ENCODE data around the gene INTS7.
"Not testable (repeated sequence)": the region's sequence is repeated elsewhere in the genome, so short reads cannot be mapped to it uniquely, and the experiment has no call there.

Gene INTS7

DNA sequence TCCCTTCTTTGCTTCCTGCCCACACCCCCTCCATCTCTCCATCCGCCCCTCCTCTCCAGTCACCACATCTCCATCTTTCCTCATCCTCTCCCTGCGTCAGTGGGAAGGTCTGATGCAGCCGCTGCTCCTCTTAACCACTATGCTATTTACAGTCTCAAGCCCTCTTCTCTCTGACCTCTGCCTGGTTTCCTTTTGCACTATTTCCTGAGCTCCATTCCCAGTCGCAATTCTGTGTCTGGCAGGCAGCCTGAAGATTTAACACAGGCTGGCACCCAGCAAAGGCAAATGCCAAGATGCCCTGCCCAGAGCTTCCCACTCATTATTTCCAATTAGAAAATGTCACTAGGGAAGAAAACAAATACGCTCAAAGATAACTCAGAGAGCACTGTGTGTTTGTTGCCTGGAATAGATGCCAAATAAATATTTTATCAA is 115.2 kb downstream of the INTS7 start:
- peak; percentile 28 for DNase-seq (ENCODE audit: extremely low read depth, low read depth)
- TF ChIP-seq, protein P1, sequence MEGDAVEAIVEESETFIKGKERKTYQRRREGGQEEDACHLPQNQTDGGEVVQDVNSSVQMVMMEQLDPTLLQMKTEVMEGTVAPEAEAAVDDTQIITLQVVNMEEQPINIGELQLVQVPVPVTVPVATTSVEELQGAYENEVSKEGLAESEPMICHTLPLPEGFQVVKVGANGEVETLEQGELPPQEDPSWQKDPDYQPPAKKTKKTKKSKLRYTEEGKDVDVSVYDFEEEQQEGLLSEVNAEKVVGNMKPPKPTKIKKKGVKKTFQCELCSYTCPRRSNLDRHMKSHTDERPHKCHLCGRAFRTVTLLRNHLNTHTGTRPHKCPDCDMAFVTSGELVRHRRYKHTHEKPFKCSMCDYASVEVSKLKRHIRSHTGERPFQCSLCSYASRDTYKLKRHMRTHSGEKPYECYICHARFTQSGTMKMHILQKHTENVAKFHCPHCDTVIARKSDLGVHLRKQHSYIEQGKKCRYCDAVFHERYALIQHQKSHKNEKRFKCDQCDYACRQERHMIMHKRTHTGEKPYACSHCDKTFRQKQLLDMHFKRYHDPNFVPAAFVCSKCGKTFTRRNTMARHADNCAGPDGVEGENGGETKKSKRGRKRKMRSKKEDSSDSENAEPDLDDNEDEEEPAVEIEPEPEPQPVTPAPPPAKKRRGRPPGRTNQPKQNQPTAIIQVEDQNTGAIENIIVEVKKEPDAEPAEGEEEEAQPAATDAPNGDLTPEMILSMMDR (IDR thresholded peaks at IDR 0.05; ENCODE audit: low read depth, low read length): no peak

DNA sequence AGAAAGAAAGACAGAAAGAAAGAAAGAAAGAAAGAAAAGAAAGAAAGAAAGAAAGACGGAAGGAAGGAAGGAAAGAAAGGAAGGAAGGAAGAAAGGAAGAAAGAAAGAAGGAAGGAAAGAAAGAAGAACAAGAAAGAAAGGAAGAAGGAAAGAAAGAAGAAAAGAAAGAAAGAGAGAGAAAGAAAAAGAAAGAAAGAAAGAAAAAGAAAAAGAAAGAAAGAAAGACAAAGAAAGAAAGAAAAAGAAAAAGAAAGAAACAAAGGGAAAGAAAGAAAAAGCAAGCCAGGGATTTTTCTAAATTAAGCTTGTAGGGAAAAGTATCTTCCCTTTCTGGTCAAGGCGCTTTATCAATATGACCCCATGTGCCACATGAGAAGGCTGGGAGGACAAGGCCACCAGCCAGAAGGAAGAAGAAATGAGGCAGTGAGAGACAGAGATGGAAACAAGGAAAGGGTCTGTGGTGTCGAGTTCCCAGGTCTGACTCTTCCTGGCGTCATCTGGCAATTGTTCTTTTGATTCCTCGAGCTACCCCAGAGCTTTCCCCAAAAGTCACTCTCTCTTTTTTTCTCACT is 116.4 kb downstream of the INTS7 start:
- no peak for DNase-seq (ENCODE audit: extremely low read depth, low read depth)
- TF ChIP-seq, protein P1 (IDR thresholded peaks at IDR 0.05; ENCODE audit: low read depth, low read length): no peak

DNA sequence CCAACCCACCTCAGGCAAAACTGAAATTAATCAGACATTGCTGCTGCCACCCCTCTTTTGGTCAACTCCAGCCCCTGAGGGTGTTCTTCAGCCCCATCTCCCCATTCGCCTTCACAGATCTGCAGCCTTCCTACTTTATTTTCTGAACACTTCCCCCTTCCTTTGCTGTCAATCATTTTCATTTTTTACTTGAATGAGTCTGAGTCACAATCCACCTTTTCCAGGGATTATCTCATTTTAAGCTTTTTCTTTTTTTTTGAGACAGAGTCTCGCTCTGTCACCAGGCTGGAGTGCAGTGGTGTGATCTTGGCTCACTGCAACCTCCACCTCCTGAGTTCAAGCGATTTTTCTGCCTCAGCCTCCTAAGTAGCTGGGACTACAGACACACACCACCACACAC is 118.9 kb downstream of the INTS7 start:
- DNase-seq (ENCODE audit: extremely low read depth, low read depth): not testable (repeated sequence)

DNA sequence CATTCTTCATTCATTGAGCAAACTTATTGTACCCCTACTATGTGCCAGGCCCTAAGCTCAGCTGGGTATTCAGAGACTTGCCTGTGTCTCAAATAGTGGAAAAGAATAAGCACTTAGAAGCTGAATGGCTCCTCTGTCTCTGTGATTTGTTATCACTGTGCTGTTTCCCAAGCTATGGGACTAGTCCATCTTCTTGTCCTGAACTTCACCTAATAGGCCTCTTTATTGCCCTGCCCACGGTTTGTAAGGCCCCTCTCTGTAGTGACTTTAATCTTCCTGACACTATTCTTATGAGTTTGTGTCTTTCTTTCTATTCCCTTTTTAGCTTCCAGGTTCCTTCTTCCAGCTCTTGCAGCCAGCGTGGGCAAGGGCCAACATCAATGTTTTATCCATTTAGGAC is 119.4 kb downstream of the INTS7 start:
- no peak for DNase-seq (ENCODE audit: extremely low read depth, low read depth)
- TF ChIP-seq, protein P1 (IDR thresholded peaks at IDR 0.05; ENCODE audit: low read depth, low read length): no peak

DNA sequence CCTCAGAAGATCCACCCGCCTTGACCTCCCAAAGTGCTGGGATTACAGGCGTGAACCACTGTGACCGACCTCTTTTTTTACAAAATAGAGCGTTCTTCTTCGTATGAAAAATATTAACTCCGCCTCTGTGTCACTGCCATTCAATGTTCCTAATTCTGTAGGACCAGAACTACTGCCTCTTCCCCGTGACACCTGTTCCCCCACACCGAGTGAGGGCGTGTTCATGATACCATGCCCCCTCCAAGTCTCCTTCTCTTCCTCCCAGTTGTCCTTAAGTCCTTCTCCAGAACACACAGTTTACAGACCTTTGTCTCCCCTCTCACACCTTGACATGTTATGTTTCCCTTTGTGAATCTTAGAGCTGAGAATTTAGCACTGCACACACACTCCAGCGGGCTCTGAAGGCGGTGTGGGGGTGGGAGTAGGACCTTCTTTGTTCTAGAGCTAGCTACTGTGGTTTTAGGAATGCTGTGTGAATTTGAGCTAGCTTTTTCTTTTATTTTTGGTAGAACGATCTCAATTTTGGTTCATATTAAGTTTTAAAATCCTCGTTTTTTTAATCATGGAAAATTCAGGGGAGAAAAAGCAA is 122.4 kb downstream of the INTS7 start:
- TF ChIP-seq, protein P1 (IDR thresholded peaks at IDR 0.05; ENCODE audit: low read depth, low read length): no peak

DNA sequence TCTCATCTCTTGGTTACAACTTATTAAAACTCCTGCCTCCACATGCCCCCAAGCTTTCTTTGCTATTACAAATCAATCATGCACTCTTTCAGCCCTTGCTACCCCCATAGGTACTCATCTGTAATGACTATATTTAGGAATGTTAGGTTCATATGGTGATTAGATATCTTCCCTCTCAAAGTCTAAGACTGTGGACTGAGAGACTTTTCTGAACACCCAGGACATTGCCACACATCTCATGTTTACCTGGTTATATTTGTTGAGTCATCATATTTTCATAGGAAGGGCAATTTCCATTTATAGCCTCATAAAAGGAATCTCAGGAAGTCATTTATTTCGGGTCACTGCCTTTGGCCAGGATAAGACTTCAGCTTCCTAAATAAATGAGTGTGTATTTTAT is 123.3 kb downstream of the INTS7 start:
- TF ChIP-seq, protein P1 (IDR thresholded peaks at IDR 0.05; ENCODE audit: low read depth, low read length): no peak
- no peak for DNase-seq (ENCODE audit: extremely low read depth, low read depth)

More for the DNA sequence above, 122.4 kb downstream of the INTS7 start:
- no peak for DNase-seq (ENCODE audit: extremely low read depth, low read depth)

DNA sequence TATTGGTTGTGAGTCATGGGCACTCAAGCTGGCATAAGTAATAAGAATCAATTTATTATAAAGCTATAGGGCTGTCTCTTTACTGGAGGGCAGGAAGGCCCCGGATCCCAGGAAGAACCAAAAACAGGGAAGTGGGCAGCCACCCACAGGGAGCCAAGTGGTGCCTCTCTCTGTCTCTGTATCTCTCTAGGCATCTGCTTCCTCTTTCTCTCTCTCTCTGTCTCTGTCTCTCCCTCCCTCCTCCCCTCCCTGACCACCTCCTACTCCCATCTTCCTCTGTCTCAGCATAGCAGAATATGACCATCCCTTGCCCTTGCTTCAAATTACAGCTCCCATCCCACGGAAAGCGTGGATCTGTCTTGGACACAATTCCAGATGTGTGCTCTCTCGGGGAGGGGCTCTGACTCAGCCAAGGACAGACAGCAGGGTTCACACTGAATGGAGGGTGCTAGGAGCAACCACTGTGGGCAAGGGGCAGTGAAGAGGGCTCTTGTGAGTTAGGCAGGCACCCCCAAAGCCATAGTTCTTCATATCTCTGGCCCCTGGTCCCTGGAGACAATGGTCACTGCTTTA is 124.4 kb downstream of the INTS7 start:
- TF ChIP-seq, protein P1 (IDR thresholded peaks at IDR 0.05; ENCODE audit: low read depth, low read length): no peak
- DNase-seq (ENCODE audit: extremely low read depth, low read depth): no peak

Measured in AG09319 (cell line).